MCF 10A (cell line): ENCODE results near the gene GPR156. TPM values are rescaled to one million over a fixed set of nuclear protein-coding genes. Genes with fewer than 3 reads are reported as not detected.

Experiments used
- BruUV-seq: library from RNA; stranded (reverse); fragments of 400-500 nt; replicated peaks from 2 replicates; lab custom pipeline; 2021; lab: Mats Ljungman, UMichigan
- CTCF ChIA-PET: fragments of 300-600 bp; sonication (Branson Sonifier 250); formaldehyde crosslinking; extraction: SDS; loops from one replicate; lab custom pipeline; 2021; ENCODE audit warnings: antibody characterized with exemption, inconsistent platforms; lab: Yijun Ruan, JAX
- POLR2A ChIA-PET: fragments of 300-600, 350-650 bp; sonication (Branson Sonifier 250); formaldehyde crosslinking; extraction: SDS; loops from one replicate; lab custom pipeline; 2020; ENCODE audit warnings: antibody characterized with exemption, inconsistent platforms; lab: Yijun Ruan, JAX
- DNase-seq: peaks from one replicate; pipeline ENCODE4 v3.0.0-alpha.2; 2018; ENCODE audit not compliant: unreplicated experiment
- H3K27ac Mint-ChIP-seq: one replicate; pipeline ENCODE4 v1.8.0; 2022; ENCODE audit warnings: mild to moderate bottlenecking, low read depth, mixed read lengths; ENCODE audit not compliant: unreplicated experiment
- H3K27me3 Mint-ChIP-seq: one replicate; pipeline ENCODE4 v1.8.0; 2022; ENCODE audit warnings: mixed read lengths; ENCODE audit not compliant: insufficient read depth, unreplicated experiment
- H3K36me3 Mint-ChIP-seq: one replicate; pipeline ENCODE4 v1.8.0; 2022; ENCODE audit warnings: mild to moderate bottlenecking, moderate library complexity, mixed read lengths; ENCODE audit not compliant: insufficient read depth, unreplicated experiment
- H3K4me1 Mint-ChIP-seq: one replicate; pipeline ENCODE4 v1.8.0; 2022; ENCODE audit warnings: mixed read lengths; ENCODE audit not compliant: insufficient read depth, unreplicated experiment
- H3K4me3 Mint-ChIP-seq: one replicate; pipeline ENCODE4 v1.8.0; 2022; ENCODE audit warnings: mild to moderate bottlenecking, moderate library complexity, mixed read lengths; ENCODE audit not compliant: unreplicated experiment
- H3K9me3 Mint-ChIP-seq: one replicate; pipeline ENCODE4 v1.8.0; 2022; ENCODE audit warnings: mixed read lengths; ENCODE audit not compliant: unreplicated experiment
- intact Hi-C: fragments of 100-400 bp; cut with micrococcal nuclease; formaldehyde crosslinking; loops from 2 replicates; pipeline ENCODE4 v1.14.1; 2022
- total RNA-seq: library from RNA; stranded (reverse); gene quantifications from 2 replicates; pipeline ENCODE4 v1.2.3, GENCODE V29; 2022
- TF ChIP-seq, protein P1 (sequence below): fragments of 200-600 bp; IDR thresholded peaks from one replicate; pipeline ENCODE4 v1.8.0; 2022; ENCODE audit warnings: antibody characterized with exemption, mild to moderate bottlenecking; ENCODE audit not compliant: unreplicated experiment

The GPR156 gene
- total RNA-seq, 1 experiment from 2014 or later = 0.72 TPM

DNA sequence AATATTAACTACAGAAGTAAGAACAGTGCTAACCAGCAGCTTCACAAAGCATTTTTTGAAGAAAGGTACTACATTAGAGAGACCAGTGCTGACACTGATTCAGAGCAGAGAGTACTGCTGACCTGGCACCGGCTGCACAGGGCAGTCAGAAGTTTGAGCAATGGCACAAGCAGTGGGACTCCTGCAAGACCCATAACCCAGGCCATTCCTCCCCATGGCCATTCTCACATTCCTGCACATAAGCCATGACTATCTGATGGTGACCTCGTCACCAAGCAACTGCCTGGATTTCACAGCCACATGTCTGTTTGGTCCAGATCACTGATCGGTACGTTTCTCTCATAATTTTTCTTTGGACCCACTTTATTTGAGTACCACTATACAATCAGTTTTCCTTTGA lies 88.7 kb downstream of the GPR156 start:
- Mint-ChIP-seq H3K9me3 (no peaks in the 10 kb centered on the region), H3K27me3 (no peaks in the 10 kb centered on the region), H3K4me3 (no peak overlapping the region), H3K27ac (no peak overlapping the region), H3K36me3 (no peaks in the 10 kb centered on the region), H3K4me1 (peaks cover 6% of the 10 kb centered on the region)
- intact Hi-C loops = no loop called here
- BruUV-seq = no TSS peak
- TF ChIP-seq, protein P1, sequence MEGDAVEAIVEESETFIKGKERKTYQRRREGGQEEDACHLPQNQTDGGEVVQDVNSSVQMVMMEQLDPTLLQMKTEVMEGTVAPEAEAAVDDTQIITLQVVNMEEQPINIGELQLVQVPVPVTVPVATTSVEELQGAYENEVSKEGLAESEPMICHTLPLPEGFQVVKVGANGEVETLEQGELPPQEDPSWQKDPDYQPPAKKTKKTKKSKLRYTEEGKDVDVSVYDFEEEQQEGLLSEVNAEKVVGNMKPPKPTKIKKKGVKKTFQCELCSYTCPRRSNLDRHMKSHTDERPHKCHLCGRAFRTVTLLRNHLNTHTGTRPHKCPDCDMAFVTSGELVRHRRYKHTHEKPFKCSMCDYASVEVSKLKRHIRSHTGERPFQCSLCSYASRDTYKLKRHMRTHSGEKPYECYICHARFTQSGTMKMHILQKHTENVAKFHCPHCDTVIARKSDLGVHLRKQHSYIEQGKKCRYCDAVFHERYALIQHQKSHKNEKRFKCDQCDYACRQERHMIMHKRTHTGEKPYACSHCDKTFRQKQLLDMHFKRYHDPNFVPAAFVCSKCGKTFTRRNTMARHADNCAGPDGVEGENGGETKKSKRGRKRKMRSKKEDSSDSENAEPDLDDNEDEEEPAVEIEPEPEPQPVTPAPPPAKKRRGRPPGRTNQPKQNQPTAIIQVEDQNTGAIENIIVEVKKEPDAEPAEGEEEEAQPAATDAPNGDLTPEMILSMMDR = no peak
- POLR2A ChIA-PET = interaction anchor here (0.6 to 3.3 kb wide), 2 partner anchors 14 to 102 kb away, joined by 4 to 19 read pairs; partner anchors contain the start of gene GSK3B
- CTCF ChIA-PET = interaction anchor here (0.7 to 1.1 kb wide), 3 partner anchors 15 to 221 kb away, joined by 3 to 4 read pairs (median 4); no protein-coding TSS in a partner anchor
- no peak for DNase-seq

DNA sequence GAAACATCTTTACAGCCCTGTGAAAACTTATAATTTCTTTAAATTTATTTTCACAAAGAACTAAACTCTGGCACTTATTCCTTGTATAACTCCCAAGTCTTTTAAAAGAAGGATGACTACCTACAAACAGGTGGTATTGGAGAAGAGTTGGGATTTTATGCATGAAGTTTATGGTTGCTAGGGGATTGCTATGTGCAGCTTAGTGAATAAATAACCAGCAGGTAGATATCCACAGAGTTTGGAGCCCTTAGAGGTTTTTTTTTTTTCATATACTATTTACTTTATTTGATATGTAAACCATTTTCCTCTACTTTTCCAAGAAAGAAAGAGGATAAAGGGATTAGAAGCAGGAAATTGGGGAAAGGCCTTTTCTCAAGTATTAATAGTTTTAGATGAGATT lies 91.5 kb downstream of the GPR156 start:
- POLR2A ChIA-PET = no interaction called here
- no peaks in the 10 kb centered on the region for H3K36me3 Mint-ChIP-seq
- CTCF ChIA-PET = interaction anchor here (0.7 to 2.1 kb wide), 2 partner anchors 302 to 925 kb away, joined by 3 to 8 read pairs; no protein-coding TSS in a partner anchor
- no peak overlapping the region for H3K27ac Mint-ChIP-seq
- intact Hi-C loops = no loop called here
- H3K4me1 Mint-ChIP-seq = peaks cover 6% of the 10 kb centered on the region
- no peaks in the 10 kb centered on the region for H3K27me3 Mint-ChIP-seq
- no TSS peak for BruUV-seq
- no peaks in the 10 kb centered on the region for H3K9me3 Mint-ChIP-seq
- DNase-seq = no peak
- no peak overlapping the region for H3K4me3 Mint-ChIP-seq
- TF ChIP-seq, protein P1 = no peak

DNA sequence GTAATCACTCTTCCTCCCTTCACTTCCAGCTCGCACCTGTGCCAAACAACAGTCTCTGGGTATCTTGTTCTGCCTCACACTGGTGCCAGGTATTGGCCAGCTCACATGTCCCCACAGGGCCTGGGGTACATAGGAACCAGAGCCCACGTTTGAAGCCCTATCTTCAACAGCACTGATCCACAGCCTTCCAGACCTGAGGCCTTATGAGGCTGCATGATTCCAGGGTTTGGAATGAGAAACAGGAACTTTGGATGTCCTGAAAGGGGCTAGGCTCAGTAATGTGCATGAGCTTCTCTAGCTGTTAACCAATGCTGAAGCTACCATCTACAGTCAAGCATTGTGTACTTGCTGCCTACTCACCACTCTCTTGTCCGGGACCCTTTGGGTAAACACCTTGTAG lies 92.4 kb downstream of the GPR156 start:
- ChIA-PET CTCF (interaction anchor here (0.6 to 2.1 kb wide), 7 partner anchors 9 to 724 kb away, joined by 3 to 8 read pairs (median 4); no protein-coding TSS in a partner anchor), POLR2A (interaction anchor here (1.0 to 1.1 kb wide), 2 partner anchors 97 to 98 kb away, joined by 3 read pairs; no protein-coding TSS in a partner anchor)
- intact Hi-C loops = no loop called here
- Mint-ChIP-seq H3K4me3 (no peak overlapping the region), H3K9me3 (no peaks in the 10 kb centered on the region), H3K27ac (no peak overlapping the region), H3K36me3 (no peaks in the 10 kb centered on the region), H3K27me3 (no peaks in the 10 kb centered on the region), H3K4me1 (peaks cover 6% of the 10 kb centered on the region)
- BruUV-seq = no TSS peak
- DNase-seq = no peak
- TF ChIP-seq, protein P1 = no peak

DNA sequence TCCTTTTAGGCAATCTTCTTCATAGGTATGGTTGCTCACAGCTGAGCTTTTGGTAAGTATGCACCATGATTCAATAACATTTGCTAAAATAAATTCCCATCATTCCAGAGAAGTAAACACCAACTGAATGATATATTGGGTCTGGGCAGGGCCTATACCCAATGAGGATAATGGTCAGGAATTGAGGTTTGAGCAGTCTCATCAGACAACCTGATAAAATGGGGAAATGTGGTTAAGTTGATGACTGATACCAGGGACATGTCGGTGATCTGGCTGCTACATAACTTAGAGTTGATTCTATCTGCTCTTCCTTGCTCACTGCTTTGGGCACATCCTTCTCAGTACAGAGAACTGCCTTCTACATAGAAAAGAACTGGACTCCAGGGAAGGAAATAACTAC lies 92.9 kb downstream of the GPR156 start:
- intact Hi-C loops = no loop called here
- no peaks in the 10 kb centered on the region for H3K36me3 Mint-ChIP-seq
- H3K9me3 Mint-ChIP-seq = no peaks in the 10 kb centered on the region
- ChIA-PET POLR2A (interaction anchor here (1.0 to 1.1 kb wide), 2 partner anchors 96 to 97 kb away, joined by 3 read pairs; no protein-coding TSS in a partner anchor), CTCF (interaction anchor here (0.6 to 2.1 kb wide), 6 partner anchors 9 to 724 kb away, joined by 3 to 8 read pairs (median 4); no protein-coding TSS in a partner anchor)
- no peak overlapping the region for H3K27ac Mint-ChIP-seq
- no peak overlapping the region for H3K4me3 Mint-ChIP-seq
- no TSS peak for BruUV-seq
- peaks cover 6% of the 10 kb centered on the region for H3K4me1 Mint-ChIP-seq
- TF ChIP-seq, protein P1 = no peak
- no peaks in the 10 kb centered on the region for H3K27me3 Mint-ChIP-seq
- DNase-seq = no peak
